Esophagus muscularis mucosa (tissue), 3 donors: ENCODE data around the gene MAML3.

ENCODE experiments used
- CTCF ChIP-seq, 3 experiments: fragments of 200-600 bp in 2 of 3; fragments of 450-650 bp in 1 of 3; sonication (generic) in 2 of 3; IDR thresholded peaks; one replicate each; pipeline ENCODE4 v1.5.1; 2017 to 2019; ENCODE audit warnings: antibody characterized with exemption in 3 of 3, mild to moderate bottlenecking in 2 of 3, moderate library complexity in 1 of 3
- POLR2A ChIP-seq: fragments of 450-650 bp; IDR thresholded peaks from one replicate; pipeline ENCODE4 v1.6.1; 2017; ENCODE audit warnings: antibody characterized with exemption, moderate library complexity, mild to moderate bottlenecking, low read depth
- POLR2AphosphoS5 ChIP-seq, 2 donors: sonication (generic); formaldehyde crosslinking; IDR thresholded peaks; one replicate each; pipeline ENCODE4 v1.6.1; 2017; ENCODE audit warnings: antibody characterized with exemption in 2 of 2

DNA sequence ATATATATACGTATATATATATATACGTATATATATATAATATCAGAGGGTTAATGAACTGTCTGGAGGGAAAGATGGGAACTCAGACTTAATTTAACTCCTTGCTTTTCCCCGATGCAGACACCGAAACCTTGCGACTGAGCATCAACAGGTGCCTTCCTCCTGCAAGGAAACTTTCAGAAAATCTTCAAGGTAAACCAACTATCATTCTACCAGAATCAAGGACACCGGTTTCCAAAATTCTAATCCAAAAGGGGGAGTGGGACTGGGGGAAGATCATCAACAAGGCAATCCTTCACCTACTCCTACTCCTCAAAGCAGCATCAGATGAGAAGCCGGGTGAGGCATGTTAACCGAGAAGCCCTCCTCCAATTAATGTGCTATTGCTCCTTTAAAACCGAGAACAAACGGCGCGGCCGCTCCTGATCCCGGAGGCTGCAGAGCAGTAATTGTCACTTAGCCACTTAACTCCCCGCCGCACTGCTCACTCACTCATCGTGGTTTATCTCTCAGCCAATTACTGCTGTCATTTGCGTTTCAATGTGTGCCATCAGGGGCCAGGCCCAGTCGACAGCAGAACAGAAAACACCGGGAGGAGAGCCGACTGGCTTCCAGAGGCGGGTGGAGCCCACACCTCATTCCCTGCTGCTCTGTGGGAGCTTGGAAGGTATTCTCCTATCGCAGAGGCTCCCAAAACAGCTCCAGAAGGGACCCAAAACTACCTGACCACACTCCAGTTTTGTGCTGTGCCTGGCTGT, 61.7 kb downstream of the MAML3 start:
- no peak for TF ChIP-seq CTCF (IDR thresholded peaks at IDR 0.05)
- no peak for TF ChIP-seq POLR2A
- no peak for TF ChIP-seq POLR2AphosphoS5 (IDR thresholded peaks at IDR 0.05)
